ENCODE data around the gene CRTAC1. TPM values are rescaled to one million over a fixed set of nuclear protein-coding genes. Genes with fewer than 3 reads are reported as not detected.

Gene CRTAC1
- total RNA-seq, 1 donor from 2014 or later, result 0.37 TPM

GRCh38 chr10:97936126-97936525 lies 94.3 kb downstream of the CRTAC1 start:
- Mint-ChIP-seq H3K27me3 (ENCODE audit: low read depth) (peaks cover 51% of the 10 kb centered on the region), H3K9me3 (ENCODE audit: low read depth) (no peaks in the 10 kb centered on the region), H3K27ac (ENCODE audit: unreplicated experiment) (no peak overlapping the region), H3K4me3 (ENCODE audit: unreplicated experiment) (no peak overlapping the region), H3K36me3 (ENCODE audit: low read depth) (no peaks in the 10 kb centered on the region), H3K4me1 (ENCODE audit: low read depth) (no peaks in the 10 kb centered on the region)
- no peak for DNase-seq (ENCODE audit: low spot score)
- TF ChIP-seq CTCF (IDR thresholded peaks at IDR 0.05), result no peak

GRCh38 chr10:97932932-97933530 lies 97.4 kb downstream of the CRTAC1 start:
- Mint-ChIP-seq H3K27ac (ENCODE audit: unreplicated experiment) (no peak overlapping the region), H3K4me1 (ENCODE audit: low read depth) (no peaks in the 10 kb centered on the region), H3K9me3 (ENCODE audit: low read depth) (no peaks in the 10 kb centered on the region), H3K27me3 (ENCODE audit: low read depth) (peaks cover 56% of the 10 kb centered on the region), H3K4me3 (ENCODE audit: unreplicated experiment) (no peak overlapping the region), H3K36me3 (ENCODE audit: low read depth) (no peaks in the 10 kb centered on the region)
- TF ChIP-seq CTCF (IDR thresholded peaks at IDR 0.05), result no peak
- DNase-seq (ENCODE audit: low spot score), result no peak

- Mint-ChIP-seq H3K9me3 (ENCODE audit: low read depth) (no peaks in the 10 kb centered on the region), H3K27me3 (ENCODE audit: low read depth) (peaks cover 52% of the 10 kb centered on the region), H3K4me3 (ENCODE audit: unreplicated experiment) (no peak overlapping the region), H3K4me1 (ENCODE audit: low read depth) (no peaks in the 10 kb centered on the region), H3K27ac (ENCODE audit: unreplicated experiment) (no peak overlapping the region), H3K36me3 (ENCODE audit: low read depth) (no peaks in the 10 kb centered on the region)
- TF ChIP-seq CTCF (IDR thresholded peaks at IDR 0.05), result no peak
- no peak for DNase-seq (ENCODE audit: low spot score)
Observed at GRCh38 chr10:97931041-97931440, 99.4 kb downstream of the CRTAC1 start.

GRCh38 chr10:97928897-97929296 lies 101.5 kb downstream of the CRTAC1 start:
- peaks cover 57% of the 10 kb centered on the region for H3K27me3 Mint-ChIP-seq (ENCODE audit: low read depth)
- no peaks in the 10 kb centered on the region for H3K36me3 Mint-ChIP-seq (ENCODE audit: low read depth)
- H3K4me1 Mint-ChIP-seq (ENCODE audit: low read depth), result no peaks in the 10 kb centered on the region
- no peak overlapping the region for H3K4me3 Mint-ChIP-seq (ENCODE audit: unreplicated experiment)
- no peak for DNase-seq (ENCODE audit: low spot score)
- no peak overlapping the region for H3K27ac Mint-ChIP-seq (ENCODE audit: unreplicated experiment)
- TF ChIP-seq CTCF (IDR thresholded peaks at IDR 0.05), result no peak
- H3K9me3 Mint-ChIP-seq (ENCODE audit: low read depth), result no peaks in the 10 kb centered on the region

- Mint-ChIP-seq H3K9me3 (ENCODE audit: low read depth) (no peaks in the 10 kb centered on the region), H3K27me3 (ENCODE audit: low read depth) (peaks cover 64% of the 10 kb centered on the region), H3K4me1 (ENCODE audit: low read depth) (no peaks in the 10 kb centered on the region), H3K27ac (ENCODE audit: unreplicated experiment) (no peak overlapping the region), H3K36me3 (ENCODE audit: low read depth) (no peaks in the 10 kb centered on the region), H3K4me3 (ENCODE audit: unreplicated experiment) (no peak overlapping the region)
- no peak for TF ChIP-seq CTCF (IDR thresholded peaks at IDR 0.05)
- no peak for DNase-seq (ENCODE audit: low spot score)
Observed at GRCh38 chr10:97927622-97928021, 102.8 kb downstream of the CRTAC1 start.
